Stimulated activated CD4-positive, alpha-beta T cell treated with anti-CD3 and anti-CD28 coated beads, Interleukin-4, amount 100 ng/mL, for 1 hour (primary cell): ENCODE results near the gene LCOR.
"Not testable (repeated sequence)": the region's sequence is repeated elsewhere in the genome, so short reads cannot be mapped to it uniquely, and the experiment has no call there.

Experiments
- DNase-seq: peaks from one replicate; pipeline ENCODE4 v3.0.0-alpha.2; 2020

The LCOR gene

DNA sequence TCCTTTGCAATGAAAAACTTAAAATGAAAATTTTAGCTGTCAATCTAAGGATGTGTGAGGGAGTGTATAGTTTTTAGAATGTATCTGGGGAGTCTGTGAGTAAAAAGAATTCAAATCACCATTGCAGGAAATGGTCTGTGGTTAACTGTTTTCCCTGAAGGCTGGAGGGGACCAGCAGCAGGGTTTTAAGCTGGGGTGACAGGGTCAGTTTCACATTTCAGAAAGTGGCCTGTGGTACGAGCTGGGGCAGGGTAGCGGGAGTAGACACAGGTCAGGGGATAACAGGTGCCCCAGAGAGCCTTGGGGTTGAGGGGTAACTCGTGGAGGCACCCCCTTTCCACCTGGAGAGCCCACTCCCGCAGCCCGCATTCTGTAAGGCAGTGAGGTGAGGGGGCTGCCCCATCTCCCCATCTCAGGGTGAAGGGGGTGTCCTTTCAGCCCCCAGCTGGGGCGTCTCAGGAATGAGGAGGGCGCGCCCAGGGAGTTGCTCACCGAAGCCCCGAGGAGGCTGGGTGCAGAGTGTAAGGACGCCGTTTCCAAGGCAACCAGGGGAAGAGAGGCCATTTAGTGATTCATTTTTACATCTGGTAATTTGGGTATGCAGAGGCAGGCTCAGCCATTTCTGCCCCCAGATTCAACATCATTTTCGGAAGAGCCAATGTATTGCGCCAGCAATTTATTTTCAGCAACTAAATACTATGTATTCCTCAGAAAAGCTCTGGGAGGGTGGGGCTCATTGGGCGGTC, 184.8 kb downstream of the LCOR start:
- DNase-seq, result no peak

DNA sequence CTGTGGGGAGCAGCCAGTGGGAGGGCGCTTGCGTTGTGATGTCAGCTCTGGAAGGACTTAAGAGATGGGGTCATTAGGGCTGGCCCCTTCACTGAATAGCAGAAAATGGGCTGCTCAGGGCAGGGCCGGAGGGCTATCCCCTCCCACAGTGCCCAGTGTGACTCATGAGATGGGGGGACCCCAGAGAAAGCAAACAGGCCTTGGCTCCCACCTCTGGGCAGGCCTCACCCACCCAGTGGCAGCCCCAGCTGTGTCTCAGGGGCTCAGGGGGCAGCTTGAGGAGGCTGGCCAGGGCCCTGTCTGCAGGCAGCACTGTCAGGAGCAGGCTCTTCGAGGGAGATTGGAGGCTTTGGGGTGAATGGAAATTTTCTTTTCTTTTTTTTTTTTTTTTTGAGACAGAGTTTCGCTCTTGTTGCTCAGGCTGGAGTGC, 185.4 kb downstream of the LCOR start:
- no peak for DNase-seq

DNA sequence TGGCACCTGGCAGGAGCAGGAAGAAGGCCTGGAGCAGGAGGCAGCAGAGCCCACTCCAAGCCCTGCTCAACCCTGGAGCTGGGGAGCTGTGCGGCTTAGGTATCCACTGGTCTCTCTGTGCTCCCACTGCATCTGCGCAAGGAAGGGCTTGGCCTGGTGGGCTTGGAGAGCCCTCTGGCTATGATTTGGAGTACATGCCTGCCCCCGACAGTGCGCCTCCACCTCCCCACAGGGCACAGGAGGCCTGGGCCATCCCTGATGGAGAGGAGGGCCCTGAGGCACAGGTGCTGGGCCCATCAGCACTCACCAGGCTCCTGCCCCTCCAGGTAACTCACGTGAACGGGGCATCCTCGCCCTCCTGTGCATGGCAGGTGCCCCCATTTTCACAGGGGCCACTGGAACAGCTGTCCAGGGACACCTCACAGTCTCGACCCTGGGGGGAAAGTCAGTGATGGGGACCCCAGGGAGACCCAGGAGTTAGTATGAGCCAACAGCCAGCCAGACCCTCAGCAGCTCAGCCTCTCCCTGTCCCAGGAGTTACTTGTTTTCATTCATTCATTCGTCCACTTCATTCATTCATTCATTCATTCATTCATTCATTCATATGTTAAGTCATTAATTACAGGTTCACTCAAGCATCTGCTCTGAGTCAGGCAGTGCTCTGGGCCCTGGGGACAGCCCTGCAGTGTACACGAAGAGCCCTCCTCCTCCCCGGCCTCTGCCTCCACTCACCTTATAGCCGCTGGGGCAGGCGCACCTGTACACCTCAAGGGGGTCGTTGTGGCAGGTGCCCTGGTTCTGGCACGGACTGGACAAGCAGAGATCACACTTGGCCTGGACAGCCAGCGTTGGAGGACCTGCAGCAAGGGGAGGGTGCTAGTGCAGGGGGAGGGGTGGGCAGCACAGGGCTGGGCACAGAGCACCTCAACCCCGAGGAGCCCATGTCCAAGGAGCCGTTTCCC, 186.4 kb downstream of the LCOR start:
- DNase-seq, result no peak

DNA sequence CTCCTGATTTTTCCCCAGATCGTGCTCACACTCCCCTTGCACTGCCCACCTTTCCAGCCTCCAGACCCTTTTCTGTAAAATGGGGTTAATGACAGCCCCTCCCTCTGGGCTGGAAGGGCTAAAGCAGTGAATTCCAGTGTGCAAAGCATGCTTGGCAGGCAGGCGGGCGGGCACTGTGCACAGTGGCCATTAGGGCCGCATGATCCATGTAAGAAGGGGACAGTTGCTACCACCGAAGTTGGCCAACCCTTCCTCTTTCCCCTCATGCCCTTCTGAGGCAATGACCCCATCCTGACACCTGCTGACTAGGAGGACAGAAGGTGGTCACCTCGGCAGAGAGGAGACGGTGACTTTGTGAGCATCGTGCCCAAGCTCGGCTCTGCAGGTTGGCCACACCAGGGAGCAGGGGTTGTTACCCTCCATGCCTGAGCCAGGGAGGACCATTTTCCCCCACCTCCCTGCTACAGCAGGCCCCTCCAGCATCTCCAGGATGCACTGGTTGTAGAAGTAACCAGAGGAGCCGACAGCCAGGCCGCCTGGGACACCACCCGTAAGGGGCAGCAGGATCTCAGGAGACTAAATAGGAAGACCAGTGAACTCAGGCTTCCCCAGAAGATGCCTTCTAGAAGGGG, 187.2 kb downstream of the LCOR start:
- DNase-seq, result no peak

DNA sequence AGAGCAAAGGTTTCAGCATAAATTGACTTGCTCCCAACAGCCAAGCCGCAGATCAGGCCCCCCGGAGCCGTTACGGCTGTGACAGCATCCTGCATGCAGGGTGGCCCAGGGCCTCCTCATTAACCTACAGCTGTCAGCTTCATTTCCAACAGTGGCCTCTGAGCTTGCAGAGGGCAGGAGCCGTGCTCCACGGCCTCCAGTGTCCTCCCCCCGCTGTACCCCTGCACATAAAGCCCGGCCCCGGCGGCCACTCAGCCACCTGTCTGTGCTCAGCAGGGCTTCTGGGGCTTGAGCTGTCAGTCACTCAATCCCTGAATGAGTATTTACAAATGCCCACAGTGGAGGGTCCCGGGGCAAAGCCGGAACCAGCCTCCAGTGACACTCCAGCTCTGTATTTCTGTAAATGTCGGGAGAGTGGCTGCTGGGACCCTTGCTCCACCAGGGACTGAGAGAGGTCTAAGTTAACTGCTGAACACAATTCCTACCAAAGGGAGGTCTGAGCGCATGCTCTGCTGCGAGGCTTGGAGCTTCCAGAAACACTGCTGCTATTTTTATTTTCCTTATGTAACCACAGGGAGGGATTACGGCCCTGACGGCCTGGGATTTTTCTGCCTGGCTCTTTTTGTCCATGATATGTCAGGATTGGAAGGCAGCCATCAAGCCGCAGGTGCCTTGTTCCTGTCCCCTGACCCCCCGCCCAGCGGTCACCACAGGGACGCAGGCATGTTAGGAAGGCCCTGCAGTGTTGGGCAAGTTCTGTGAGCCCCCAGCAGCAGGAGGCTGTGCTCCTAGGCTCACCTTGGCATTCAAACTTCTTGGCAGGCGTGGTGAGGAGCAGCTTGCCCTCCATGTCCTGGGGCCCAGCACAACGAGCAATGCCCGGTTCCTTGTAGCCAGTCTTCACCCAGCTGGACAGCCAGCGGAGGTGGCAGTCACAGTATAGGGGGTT, 188.6 kb downstream of the LCOR start:
- no peak for DNase-seq

DNA sequence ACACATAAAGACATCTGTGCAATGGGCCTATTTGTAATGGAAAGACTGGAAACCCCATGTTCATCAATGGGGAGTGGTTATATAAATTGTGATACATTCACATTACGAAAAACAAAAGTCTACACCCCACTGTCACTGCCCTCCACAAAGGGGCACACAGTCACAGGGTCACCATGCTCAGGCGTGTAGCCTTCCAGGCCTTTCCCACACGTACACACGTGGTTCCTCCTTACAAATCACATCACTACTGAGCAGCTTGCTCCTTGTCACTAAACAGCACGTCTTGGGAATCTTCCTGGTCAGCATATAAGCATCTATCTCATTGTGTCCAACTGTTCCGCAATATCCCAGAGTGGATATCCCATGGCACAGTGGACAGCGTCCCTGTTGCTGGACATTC, 190.5 kb downstream of the LCOR start:
- no peak for DNase-seq

DNA sequence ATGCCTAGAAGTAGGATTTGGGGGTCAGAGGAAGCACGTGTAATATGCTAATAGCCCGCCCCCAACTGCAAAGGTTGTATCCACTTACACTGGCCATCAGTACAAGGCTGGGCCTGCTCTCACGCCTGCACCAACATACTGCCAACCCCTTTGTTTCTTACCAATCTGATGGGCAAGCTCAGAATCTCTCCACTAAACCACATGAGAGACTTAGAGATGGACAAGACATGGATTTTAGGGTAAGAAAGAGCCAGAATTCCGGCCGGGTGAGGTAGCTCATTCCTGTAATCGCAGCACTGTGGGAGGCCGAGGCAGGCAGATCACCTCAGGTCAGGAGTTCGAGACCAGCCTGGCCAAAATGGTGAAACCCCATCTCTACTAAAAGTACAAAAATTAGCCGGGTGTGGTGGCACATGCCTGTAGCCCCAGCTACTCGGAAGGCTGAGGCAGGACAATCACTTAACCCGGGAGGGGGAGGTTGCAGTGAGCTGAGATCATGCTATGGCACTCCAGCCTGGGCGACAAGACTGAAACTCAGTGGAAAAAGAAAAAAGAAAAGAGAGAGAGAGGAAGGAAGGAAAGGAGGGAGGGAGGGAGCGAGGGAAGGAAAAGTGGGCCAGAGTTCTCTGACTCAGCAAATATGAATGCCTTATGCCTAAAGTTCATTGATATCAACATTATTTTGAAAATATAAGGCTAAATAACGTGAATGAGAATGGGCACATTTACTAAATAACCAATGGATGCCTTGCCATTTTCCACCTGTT, 191.5 kb downstream of the LCOR start:
- DNase-seq, result no peak

DNA sequence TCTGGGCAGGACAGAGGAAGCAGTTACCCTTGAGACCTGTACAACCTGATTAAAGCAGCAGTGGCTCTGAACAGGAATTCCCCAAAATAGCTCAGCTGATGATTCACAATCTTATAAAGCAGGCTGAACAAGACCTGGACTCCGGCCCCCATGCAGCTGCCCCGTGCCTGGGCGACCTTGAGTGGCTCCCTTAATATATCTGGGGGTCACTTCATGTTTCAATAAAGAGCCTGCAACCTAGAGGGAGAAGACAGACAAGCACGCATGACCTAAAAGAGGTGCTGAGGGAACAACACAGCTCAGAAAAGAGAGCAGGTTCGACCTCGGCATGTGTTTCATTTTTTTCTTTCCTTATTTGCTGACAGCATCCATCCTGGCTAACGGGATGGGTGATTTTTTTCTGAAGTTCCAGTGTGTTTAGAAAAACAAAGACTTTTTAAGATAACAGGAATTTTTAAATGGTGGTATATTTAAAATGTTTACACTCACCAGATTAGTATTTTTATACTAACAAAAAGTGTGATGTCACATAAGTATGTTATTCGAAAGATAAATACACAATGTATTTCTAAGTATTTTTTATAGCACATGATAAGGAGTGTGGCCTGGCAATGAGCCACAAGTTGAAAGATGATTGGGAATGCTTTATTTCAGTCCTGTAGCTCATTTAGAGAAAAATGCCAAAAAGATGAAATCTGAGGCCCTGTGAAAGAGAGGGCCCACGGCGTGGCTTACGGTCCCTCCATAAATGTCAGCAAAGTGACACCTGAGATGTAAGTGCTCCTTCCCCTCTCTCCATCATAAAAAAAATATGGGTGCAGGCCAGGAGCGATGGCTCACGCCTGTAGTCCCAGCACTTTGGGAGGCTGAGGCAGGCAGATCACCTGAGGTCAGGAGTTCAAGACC, 192.3 kb downstream of the LCOR start:
- DNase-seq, result no peak

DNA sequence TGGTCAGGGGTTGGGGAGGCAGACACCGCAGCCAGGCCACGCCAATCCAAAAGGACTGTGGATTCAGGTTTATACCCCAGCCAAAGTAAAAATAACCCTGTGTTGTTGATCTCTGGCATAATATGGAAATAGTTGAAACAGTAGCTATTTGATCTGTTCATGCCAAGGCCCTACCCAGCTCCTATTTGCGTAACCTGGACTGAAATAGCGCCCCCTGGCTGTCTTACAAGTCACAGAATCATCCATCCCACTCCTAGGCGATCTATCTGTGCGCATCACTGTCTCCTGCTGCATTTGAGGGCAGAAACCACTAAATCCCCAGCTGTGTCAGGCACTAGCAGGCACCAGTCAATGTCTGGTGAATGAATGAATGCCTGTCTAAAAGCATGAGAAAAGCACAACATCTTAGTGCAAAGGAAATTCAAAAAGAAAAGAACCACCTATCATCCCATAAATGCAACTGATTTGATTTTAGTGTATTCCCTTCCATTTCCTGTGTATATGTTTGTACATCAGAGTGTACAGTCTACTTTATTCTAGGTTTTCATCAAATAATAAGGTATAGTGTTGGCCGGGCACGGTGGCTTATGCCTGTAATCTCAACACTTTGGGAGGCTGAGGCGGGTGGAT, 193.6 kb downstream of the LCOR start:
- peak; percentile 43 for DNase-seq

DNA sequence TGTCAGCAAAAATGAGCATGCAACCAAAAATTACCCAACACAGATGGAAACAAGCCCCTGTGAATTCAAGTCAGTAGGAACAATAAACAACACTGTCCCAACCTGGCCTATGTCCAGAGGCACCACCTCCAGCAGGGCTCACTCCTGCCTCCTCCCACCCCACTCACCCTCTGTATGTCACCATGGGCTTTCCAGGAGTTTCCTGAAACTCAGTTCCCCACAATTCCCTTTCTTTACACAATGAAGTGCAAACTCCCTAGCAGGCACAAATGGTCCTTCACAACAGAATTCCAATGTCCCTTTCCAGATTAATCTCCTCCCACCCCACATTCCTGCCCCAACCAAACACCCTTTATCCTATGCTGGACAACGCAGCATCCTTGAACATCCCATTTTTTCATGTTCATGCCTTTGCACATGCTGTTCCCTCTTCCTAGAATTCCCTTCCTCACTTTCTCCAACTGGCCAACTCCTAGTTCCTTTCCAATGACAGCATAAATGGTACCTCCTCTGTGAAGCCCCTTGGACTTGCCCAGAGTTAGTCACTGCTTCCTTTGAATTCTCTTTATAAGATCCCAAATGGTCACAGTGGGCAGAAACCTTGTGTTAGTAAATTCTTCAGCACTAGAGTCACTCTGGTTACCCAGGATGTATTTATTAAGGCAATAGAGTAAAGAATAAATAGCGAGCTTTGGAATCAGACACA, 196.2 kb downstream of the LCOR start:
- DNase-seq, result no peak

DNA sequence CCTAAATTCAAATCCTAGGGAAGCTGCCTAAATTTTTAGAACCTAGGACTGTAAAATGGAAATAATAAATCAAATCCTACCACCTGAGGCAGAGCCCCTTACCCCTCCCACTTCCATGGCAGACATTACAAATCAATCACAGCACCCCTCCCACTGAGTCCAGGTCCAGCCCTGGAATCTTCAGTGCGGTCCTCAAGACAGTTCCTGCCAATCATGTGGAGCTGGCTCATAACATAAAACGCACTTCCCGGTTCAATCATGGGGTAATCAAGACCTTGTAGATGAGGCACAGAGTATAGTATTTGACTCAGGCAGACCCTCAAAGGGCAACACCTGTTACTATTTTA, 196.7 kb downstream of the LCOR start:
- no peak for DNase-seq

DNA sequence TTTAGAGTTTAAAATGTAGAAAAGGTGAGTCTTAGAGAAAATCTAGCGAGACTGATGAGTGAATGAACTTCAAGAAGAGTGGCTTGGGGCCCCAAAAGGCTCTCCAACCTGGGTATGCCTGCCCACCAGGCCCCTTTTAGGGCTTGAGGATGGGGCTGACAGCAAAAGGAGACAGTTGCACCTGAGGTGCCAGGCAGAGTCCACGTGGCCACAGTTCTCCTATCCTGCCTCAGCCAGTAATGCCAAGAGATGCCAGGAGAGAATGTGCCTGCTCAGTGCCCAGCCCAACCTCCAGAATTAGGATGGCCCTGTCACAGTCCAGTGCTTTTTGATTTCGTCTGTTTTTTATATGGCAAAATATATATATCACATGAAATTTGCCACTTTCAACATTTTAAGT, 197.2 kb downstream of the LCOR start:
- DNase-seq, result no peak

DNA sequence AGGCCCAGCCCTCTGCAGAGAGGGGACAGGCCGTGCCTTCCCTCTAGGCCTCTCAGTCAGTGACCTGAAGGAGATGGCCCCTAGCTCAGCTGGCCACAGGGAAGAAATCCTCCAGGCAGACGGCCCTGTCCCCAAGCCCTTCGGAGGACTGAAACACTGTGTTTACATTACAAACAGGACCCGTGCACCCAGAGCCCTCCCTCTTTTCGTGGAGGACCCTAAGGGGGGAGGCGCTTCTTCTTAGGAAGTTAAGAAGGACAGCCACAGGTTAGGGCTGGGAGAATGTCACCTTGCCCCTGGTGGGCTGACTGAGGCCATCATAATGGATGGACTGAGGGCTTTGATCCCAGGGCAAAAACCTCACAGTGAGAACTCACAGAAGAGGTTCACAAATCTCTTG, 198.8 kb downstream of the LCOR start:
- DNase-seq, result no peak

DNA sequence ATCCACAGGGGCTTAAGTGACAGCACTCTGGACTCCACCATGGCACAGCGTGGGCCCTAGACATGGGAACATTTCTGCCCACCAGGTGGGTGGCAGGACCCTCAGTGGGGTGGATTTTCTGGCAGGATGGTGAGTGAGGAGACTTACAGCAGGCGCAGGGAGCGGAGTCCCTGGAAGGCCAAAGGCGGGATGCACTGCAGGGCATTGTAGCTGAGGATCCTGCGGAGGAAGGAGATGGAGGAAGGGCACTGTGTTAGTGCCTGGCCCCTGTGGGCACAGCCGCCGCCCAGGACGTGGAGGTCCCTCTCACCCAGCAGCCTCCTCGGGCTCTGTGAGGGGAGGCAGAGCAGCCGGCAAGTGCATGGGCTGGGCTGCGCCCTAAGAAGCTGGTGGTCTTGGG, 199.4 kb downstream of the LCOR start:
- no peak for DNase-seq

DNA sequence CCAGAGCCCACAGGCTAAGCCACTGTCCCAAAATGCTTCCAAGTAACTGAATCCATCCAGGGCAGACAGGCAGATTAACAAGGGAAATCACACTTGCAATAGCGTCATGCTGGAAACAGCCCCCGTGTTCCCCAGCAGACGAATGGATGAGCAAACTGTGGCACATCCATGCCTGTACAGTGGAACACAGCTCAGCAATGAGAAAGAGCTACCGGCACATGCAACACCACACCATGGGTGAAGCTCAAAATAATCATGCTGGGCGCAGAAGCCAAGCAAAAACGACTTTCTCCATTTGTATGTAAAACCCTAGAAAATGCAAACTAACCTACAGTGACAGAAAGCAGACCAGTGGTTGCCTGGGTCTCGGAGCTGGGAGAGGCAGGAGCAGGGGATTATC, 200.5 kb downstream of the LCOR start:
- DNase-seq, result no peak

DNA sequence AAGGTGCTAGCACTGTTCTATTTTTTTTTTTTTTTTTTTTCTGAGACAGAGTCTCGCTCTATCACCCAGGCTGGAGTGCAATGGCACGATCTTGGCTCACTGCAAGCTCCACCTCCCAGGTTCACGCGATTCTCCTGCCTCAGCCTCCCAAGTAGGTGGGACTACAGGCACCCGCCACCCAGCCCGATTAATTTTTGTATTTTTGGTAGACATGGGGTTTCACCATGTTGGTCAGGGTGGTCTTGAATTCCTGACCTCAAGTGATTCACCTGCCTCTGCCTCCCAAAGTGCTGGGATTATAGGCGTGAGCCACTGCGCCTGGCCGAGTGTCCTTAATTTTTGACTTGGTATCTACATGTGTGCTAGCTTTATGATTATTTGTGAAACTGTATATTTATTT, 201.7 kb downstream of the LCOR start:
- not testable (repeated sequence) for DNase-seq

DNA sequence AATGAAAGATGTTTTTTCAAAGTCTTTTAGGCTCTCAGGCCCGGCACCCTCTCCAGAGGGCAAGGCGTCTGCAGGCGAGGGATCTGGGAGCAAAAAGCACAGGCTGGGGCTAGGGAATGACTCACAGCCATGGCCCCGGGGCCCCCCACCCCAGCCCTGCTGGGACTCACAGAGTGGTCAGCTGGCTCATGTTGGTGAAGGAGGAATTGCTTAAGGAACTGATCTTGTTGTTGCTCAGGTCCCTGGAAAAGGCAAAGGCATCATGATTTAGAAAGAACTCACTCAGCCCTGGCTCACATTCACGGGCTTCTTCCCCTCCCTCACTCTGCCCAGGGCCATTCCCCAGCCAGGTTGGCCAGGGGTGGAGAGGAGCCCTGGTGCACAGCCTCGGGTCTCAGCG, 202.2 kb downstream of the LCOR start:
- no peak for DNase-seq

DNA sequence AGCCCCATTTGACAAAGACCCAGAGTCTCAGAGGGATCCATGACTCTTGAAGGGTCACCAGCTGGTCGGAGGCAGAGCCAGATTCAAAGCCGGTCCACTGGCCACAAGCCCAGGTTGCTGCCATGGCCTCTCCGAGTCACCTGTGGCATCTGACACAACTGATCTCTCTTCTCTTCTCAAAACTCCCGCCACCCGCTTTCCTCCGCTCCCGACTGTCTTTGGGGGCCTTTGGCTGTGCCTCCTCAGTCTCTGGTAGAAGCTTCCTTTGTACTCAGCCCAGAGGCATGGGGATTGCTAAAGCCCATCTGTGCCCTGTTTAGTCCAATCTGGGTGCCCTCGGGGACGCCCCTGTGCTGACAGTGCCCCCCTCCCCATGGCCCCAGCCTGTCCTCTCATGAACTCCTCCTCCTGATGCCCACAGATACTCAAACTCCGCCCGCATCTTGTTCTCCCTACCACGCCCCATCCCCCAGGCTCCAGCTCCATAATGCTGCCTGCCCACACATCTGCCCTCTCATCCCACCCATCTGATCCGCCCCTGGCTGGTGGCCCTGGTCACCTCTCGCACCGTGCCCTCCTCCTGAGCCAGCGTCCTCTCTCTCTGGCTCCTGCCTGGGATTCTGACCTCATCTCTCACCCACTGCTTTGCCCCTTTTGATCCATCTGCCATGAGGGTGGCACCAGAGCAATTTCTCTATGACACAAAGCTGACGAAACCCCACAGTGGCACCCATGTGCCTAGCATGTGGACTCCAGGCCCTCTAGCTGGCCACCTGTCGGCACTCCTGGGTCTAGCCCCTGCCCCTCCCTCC, 203.1 kb downstream of the LCOR start:
- DNase-seq, result no peak
